Measurements from ENCODE around the gene SPATA24.
A peak's percentile ranks its signal among the peaks of the same experiment; 100 is the strongest.

The SPATA24 gene

DNA sequence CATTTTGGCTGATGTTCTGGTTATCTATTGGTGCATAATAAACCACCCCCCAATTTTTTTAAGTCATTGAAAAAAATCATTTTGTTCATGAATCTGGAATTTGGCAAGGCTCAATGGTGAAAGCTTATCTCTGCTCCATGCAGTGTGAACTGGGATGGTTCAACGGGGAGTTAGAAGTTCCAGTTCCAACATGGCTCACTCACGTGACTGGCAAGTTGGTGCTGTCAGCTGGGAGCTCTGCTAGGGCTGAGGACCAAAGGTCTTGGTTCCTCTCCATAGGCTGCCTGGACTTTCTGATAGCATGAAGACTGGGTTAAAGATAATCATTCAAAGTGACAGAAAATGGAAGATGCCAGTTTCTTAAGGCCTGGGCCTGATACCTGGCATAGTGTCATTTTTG, 3.1 kb upstream of the SPATA24 start:
- no peak overlapping the region for H3K9ac ChIP-seq (ENCODE audit: low read depth, low read length)
- no peaks in the 10 kb centered on the region for H3K27me3 ChIP-seq (ENCODE audit: insufficient read depth, low read length)
- peaks cover 8% of the 10 kb centered on the region; the same call in 1 of the 2 replicates for H3K36me3 ChIP-seq (ENCODE audit: insufficient read depth, low read length)
- H3K4me3 ChIP-seq (ENCODE audit: low read length): no peak overlapping the region
- H3K9me3 ChIP-seq (ENCODE audit: insufficient read depth, low read depth, low read length): no peaks in the 10 kb centered on the region
- no peak overlapping the region for H3K27ac ChIP-seq (ENCODE audit: low read depth, low read length)
- peaks cover 11% of the 10 kb centered on the region for H3K4me1 ChIP-seq (ENCODE audit: insufficient read depth, low read length)
- 93% methylated on average over 2 of the region's 2 CpGs for WGBS

DNA sequence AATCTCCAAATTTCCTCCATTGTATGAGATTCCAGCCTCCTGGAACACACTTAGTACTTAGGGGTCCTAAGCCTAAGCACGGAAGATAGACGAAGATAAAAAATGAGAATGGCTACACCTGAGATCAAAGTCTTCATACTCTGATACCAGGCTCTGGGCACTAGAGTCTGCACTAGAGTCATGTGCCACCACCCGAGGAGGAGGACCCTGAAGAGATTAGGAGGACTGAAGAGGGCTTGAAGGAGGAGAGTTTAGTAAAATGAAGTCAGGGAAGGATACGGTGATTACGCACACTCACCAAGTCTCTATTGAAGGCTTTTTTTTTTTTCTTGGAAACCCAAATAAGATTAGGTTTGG, 573 bp upstream of the SPATA24 start:
- WGBS: 80% methylated on average over 5 of the region's 5 CpGs
- no peaks in the 10 kb centered on the region for H3K9me3 ChIP-seq (ENCODE audit: insufficient read depth, low read depth, low read length)
- H3K27me3 ChIP-seq (ENCODE audit: insufficient read depth, low read length): no peaks in the 10 kb centered on the region
- peak overlapping the region; percentile 83 for H3K9ac ChIP-seq (ENCODE audit: low read depth, low read length)
- peaks cover 11% of the 10 kb centered on the region for H3K4me1 ChIP-seq (ENCODE audit: insufficient read depth, low read length)
- peak overlapping the region; percentile 78 for H3K4me3 ChIP-seq (ENCODE audit: low read length)
- peak overlapping the region; percentile 95 for H3K27ac ChIP-seq (ENCODE audit: low read depth, low read length)
- H3K36me3 ChIP-seq (ENCODE audit: insufficient read depth, low read length): peaks cover 11% of the 10 kb centered on the region

- peak overlapping the region; percentile 95; the same call in 1 of the 2 replicates for H3K27ac ChIP-seq (ENCODE audit: low read depth, low read length)
- H3K4me3 ChIP-seq (ENCODE audit: low read length): peak overlapping the region; percentile 78
- peak overlapping the region; percentile 83; the same call in 1 of the 2 replicates for H3K9ac ChIP-seq (ENCODE audit: low read depth, low read length)
- H3K36me3 ChIP-seq (ENCODE audit: insufficient read depth, low read length): peaks cover 14% of the 10 kb centered on the region
- peaks cover 11% of the 10 kb centered on the region for H3K4me1 ChIP-seq (ENCODE audit: insufficient read depth, low read length)
- H3K9me3 ChIP-seq (ENCODE audit: insufficient read depth, low read depth, low read length): no peaks in the 10 kb centered on the region
- 34% methylated on average over 7 of the region's 7 CpGs for WGBS
- H3K27me3 ChIP-seq (ENCODE audit: insufficient read depth, low read length): no peaks in the 10 kb centered on the region
Observed at GRCh38 chr5:139403418-139403786, 487 bp downstream of the SPATA24 start.

- Histone ChIP-seq H3K4me3 (ENCODE audit: low read length) (no peak overlapping the region), H3K9ac (ENCODE audit: low read depth, low read length) (no peak overlapping the region)
Observed at GRCh38 chr5:139402561-139403158, 1.2 kb downstream of the SPATA24 start.

GRCh38 chr5:139401546-139401945, 2.3 kb downstream of the SPATA24 start:
- WGBS: 97% methylated on average over 10 of the region's 10 CpGs
- Histone ChIP-seq H3K9me3 (ENCODE audit: insufficient read depth, low read depth, low read length) (no peaks in the 10 kb centered on the region), H3K4me3 (ENCODE audit: low read length) (no peak overlapping the region), H3K27me3 (ENCODE audit: insufficient read depth, low read length) (no peaks in the 10 kb centered on the region), H3K9ac (ENCODE audit: low read depth, low read length) (no peak overlapping the region), H3K27ac (ENCODE audit: low read depth, low read length) (no peak overlapping the region), H3K36me3 (ENCODE audit: insufficient read depth, low read length) (peaks cover 14% of the 10 kb centered on the region), H3K4me1 (ENCODE audit: insufficient read depth, low read length) (peaks cover 11% of the 10 kb centered on the region)

More at GRCh38 chr5:139402561-139403158, 1.2 kb downstream of the SPATA24 start:
- Histone ChIP-seq H3K4me1 (ENCODE audit: insufficient read depth, low read length) (peaks cover 11% of the 10 kb centered on the region), H3K9me3 (ENCODE audit: insufficient read depth, low read depth, low read length) (no peaks in the 10 kb centered on the region), H3K27me3 (ENCODE audit: insufficient read depth, low read length) (no peaks in the 10 kb centered on the region), H3K27ac (ENCODE audit: low read depth, low read length) (no peak overlapping the region), H3K36me3 (ENCODE audit: insufficient read depth, low read length) (peaks cover 14% of the 10 kb centered on the region)
- 77% methylated on average over 7 of the region's 7 CpGs for WGBS

GRCh38 chr5:139399501-139400121, 4.3 kb downstream of the SPATA24 start:
- Histone ChIP-seq H3K36me3 (ENCODE audit: insufficient read depth, low read length) (peaks cover 14% of the 10 kb centered on the region), H3K4me3 (ENCODE audit: low read length) (no peak overlapping the region), H3K4me1 (ENCODE audit: insufficient read depth, low read length) (peaks cover 12% of the 10 kb centered on the region), H3K27me3 (ENCODE audit: insufficient read depth, low read length) (peaks cover 15% of the 10 kb centered on the region), H3K9ac (ENCODE audit: low read depth, low read length) (no peak overlapping the region), H3K9me3 (ENCODE audit: insufficient read depth, low read depth, low read length) (no peaks in the 10 kb centered on the region), H3K27ac (ENCODE audit: low read depth, low read length) (no peak overlapping the region)
- 92% methylated on average over 6 of the region's 6 CpGs for WGBS

GRCh38 chr5:139397921-139398320, 6.0 kb downstream of the SPATA24 start:
- Histone ChIP-seq H3K4me3 (ENCODE audit: low read length) (no peak overlapping the region), H3K27ac (ENCODE audit: low read depth, low read length) (no peak overlapping the region), H3K27me3 (ENCODE audit: insufficient read depth, low read length) (peaks cover 32% of the 10 kb centered on the region), H3K9me3 (ENCODE audit: insufficient read depth, low read depth, low read length) (no peaks in the 10 kb centered on the region), H3K9ac (ENCODE audit: low read depth, low read length) (no peak overlapping the region), H3K36me3 (ENCODE audit: insufficient read depth, low read length) (peaks cover 14% of the 10 kb centered on the region), H3K4me1 (ENCODE audit: insufficient read depth, low read length) (peaks cover 2% of the 10 kb centered on the region; the same call in 1 of the 2 replicates)
- 90% methylated on average over 6 of the region's 6 CpGs for WGBS

GRCh38 chr5:139396691-139397090, 7.2 kb downstream of the SPATA24 start:
- Histone ChIP-seq H3K9me3 (ENCODE audit: insufficient read depth, low read depth, low read length) (no peaks in the 10 kb centered on the region), H3K36me3 (ENCODE audit: insufficient read depth, low read length) (peaks cover 14% of the 10 kb centered on the region), H3K4me3 (ENCODE audit: low read length) (no peak overlapping the region), H3K9ac (ENCODE audit: low read depth, low read length) (no peak overlapping the region), H3K27me3 (ENCODE audit: insufficient read depth, low read length) (peaks cover 44% of the 10 kb centered on the region), H3K4me1 (ENCODE audit: insufficient read depth, low read length) (peaks cover 2% of the 10 kb centered on the region; the same call in 1 of the 2 replicates), H3K27ac (ENCODE audit: low read depth, low read length) (no peak overlapping the region)
- WGBS: 89% methylated on average over 8 of the region's 8 CpGs

DNA sequence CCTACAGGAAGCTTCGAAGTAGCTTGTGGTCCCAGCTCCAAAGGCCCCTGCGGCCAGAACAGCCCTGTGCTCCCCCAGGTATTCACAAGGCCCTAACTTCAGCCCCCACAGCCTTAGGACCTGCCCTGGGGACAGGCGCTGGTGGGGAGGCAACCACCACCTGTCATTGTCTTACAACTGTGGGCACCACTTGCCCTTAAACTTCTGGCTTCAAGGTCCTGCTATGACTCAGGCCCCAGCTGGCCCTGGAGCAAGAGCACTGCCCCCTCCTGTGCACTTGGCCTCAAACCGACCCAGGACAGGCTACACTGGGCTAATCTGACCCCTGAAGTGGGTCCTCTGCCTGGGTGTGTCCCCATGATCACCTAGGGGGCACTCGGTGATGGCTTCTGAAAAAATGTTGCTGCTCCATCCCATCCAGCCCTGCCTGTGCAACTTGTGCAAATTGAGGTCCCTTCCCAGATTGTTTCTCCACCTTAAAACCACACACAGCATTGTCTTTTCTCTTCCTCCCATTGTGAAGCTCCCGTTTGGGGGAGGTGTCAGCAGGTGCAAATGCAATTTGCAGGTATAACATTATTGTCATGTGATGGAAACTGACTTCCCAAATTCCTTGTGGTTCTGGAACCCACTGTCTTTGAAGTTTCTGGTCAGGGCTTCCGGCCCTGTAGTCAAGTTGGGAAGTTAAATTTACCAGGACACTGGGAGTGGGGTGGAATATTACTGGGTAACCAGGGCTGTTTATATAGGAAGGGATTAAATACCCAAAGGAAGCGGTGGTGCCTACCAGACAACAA, 7.8 kb downstream of the SPATA24 start:
- H3K36me3 ChIP-seq (ENCODE audit: insufficient read depth, low read length): peaks cover 8% of the 10 kb centered on the region; the same call in 1 of the 2 replicates
- no peak overlapping the region for H3K4me3 ChIP-seq (ENCODE audit: low read length)
- no peak overlapping the region for H3K9ac ChIP-seq (ENCODE audit: low read depth, low read length)
- H3K27ac ChIP-seq (ENCODE audit: low read depth, low read length): no peak overlapping the region
- 80% methylated on average over 7 of the region's 8 CpGs for WGBS
- H3K9me3 ChIP-seq (ENCODE audit: insufficient read depth, low read depth, low read length): no peaks in the 10 kb centered on the region
- peaks cover 46% of the 10 kb centered on the region for H3K27me3 ChIP-seq (ENCODE audit: insufficient read depth, low read length)
- H3K4me1 ChIP-seq (ENCODE audit: insufficient read depth, low read length): peaks cover 2% of the 10 kb centered on the region; the same call in 1 of the 2 replicates

DNA sequence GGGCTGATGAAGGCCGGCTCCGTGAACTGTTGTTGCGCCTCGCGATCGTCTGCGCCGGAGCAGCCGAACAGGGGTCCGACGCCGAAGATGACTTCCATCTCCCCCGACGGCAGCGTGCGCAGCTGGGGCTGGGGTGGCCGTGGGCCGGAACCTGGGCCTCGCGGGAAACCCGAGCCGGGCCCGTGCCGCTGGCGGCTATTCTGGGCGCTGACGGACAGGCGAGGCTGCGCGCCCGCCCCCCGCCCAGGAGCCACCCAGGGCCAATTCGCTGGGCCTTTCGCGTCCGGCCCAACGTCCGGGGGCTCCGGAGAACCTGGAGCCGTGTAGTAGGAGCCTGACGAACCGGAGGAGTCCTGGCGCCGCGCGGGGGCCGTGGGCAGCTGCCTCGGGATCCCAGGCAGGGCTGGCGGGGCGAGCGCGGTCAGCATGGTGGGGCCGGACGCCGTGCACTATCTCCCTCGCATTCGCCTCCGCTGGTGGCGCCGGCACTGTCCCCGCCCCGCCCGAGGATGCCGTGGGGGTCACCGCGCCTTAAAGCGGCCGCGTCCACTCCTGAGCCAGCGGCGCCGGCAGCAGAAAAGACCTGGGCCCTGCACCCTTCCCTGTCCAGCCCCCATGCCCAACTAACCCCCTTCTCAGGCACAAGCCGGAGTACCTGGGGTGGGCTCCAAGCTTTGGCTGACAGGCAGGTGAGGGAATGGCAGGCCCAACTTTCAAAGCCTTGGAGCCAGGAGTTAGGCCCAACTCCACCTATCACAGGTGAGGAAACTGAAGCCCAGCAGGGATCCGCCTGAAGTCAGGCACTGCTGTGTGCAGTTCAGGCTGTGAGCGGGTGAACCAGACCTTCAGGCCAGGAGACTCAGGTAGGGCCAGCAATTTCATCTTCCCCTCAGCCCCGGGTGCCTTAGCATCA, 9.0 kb downstream of the SPATA24 start, which contains the start of gene PROB1:
Gene PROB1 (minus strand): TSS at position 451 of the 913 bp plus-strand sequence. CDS start 23 bp downstream, at position 428.
- Histone ChIP-seq H3K36me3 (ENCODE audit: insufficient read depth, low read length) (peaks cover 5% of the 10 kb centered on the region; the same call in 1 of the 2 replicates), H3K4me1 (ENCODE audit: insufficient read depth, low read length) (peaks cover 2% of the 10 kb centered on the region; the same call in 1 of the 2 replicates), H3K27ac (ENCODE audit: low read depth, low read length) (no peak within 1 kb of the TSS), H3K4me3 (ENCODE audit: low read length) (peak within 1 kb of the TSS; percentile 62), H3K9ac (ENCODE audit: low read depth, low read length) (peak within 1 kb of the TSS; percentile 68), H3K9me3 (ENCODE audit: insufficient read depth, low read depth, low read length) (no peaks in the 10 kb centered on the region), H3K27me3 (ENCODE audit: insufficient read depth, low read length) (peaks cover 46% of the 10 kb centered on the region)
- WGBS: 42% methylated on average over 76 of the region's 76 CpGs

All from HUES64 (cell line).